Testis (tissue), 3 donors: ENCODE data around the gene CSF2RB. TPM values are rescaled to one million over a fixed set of nuclear protein-coding genes. Genes with fewer than 3 reads are reported as not detected.

Experiments used
- DNase-seq: peaks from one replicate; pipeline ENCODE4 v3.0.0-alpha.2; 2019
- H3K27ac ChIP-seq, 2 donors: fragments of 200-600 bp; sonication (generic); one replicate each; pipeline ENCODE4 v1.5.1; 2019
- H3K27me3 ChIP-seq: fragments of 200-600 bp; sonication (generic); one replicate; pipeline ENCODE4 v1.5.1; 2019
- H3K36me3 ChIP-seq: fragments of 200-600 bp; sonication (generic); one replicate; pipeline ENCODE4 v1.5.1; 2017; ENCODE audit warnings: low read depth; ENCODE audit errors: missing control alignments
- H3K4me1 ChIP-seq: fragments of 200-600 bp; sonication (generic); one replicate; pipeline ENCODE4 v1.5.1; 2019
- H3K4me3 ChIP-seq, 2 donors: fragments of 200-600 bp; sonication (generic); one replicate each; pipeline ENCODE4 v1.5.1; 2017 to 2019
- H3K9me3 ChIP-seq: fragments of 200-600 bp; sonication (generic); one replicate; pipeline ENCODE4 v1.5.1; 2017
- CTCF ChIP-seq, 3 experiments: fragments of 450-650 bp in 2 of 3; fragments of 200-600 bp in 1 of 3; sonication (generic) in 1 of 3; IDR thresholded peaks; one replicate each; pipeline ENCODE4 v1.5.1; 2016 to 2019; ENCODE audit warnings: antibody characterized with exemption in 3 of 3, mild to moderate bottlenecking in 2 of 3, moderate library complexity in 1 of 3
- POLR2A ChIP-seq: fragments of 450-650 bp; IDR thresholded peaks from one replicate; pipeline ENCODE4 v1.6.1; 2017; ENCODE audit warnings: antibody characterized with exemption, mild to moderate bottlenecking, moderate library complexity
- WGBS, 2 donors: methylation state at CpG; one replicate each; pipeline ENCODE4 v1.1.5; 2018; 5-methylcytosine and 5-hydroxymethylcytosine counted together
- intact Hi-C: fragments of 100-400 bp; cut with DNase I; formaldehyde crosslinking; loops from one replicate; pipeline ENCODE4 v1.15.1; 2023; ENCODE audit warnings: low total_unique reads
- polyA plus RNA-seq: library from polyadenylated mRNA; stranded (reverse); fragments of 350-450 nt; fragmentation: Illumina TruSeq; extraction: RNeasy Lipid Tissue Mini Kit (QIAGEN cat#74804); gene quantifications from one replicate; pipeline ENCODE4 v1.2.3, GENCODE V29; 2014; ENCODE audit warnings: low read depth, low replicate concordance; ENCODE audit not compliant: insufficient read depth
- total RNA-seq, 2 donors: library from RNA; depleted of rRNA; stranded (reverse); fragments of >200 nt; gene quantifications; one replicate each; pipeline ENCODE4 v1.2.3, GENCODE V29; 2016

The CSF2RB gene
- total and polyA plus RNA-seq, 3 donors from 2014 or later = 2.3 to 4.0 (median 2.6) TPM

DNA sequence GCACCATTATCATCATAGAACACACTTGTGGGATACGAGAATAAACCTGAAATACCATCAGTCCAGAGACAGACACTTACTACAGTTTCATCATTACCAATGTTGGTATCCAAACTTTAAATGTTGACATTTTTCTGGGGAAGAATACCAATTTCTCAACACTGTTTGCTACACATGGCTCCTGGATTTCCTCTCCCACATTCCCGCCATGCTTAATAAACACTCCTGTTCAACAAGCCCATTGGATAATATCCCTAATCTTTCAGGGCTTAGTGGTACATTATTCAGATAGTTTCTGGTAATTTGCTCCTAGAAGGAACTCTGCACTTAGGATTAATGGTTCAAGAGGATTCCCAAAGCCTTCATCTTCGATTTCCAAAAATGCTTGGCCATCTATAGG, 48.2 kb downstream of the CSF2RB start:
- no peak overlapping the region for H3K27ac ChIP-seq
- no peaks in the 10 kb centered on the region for H3K4me1 ChIP-seq
- H3K9me3 ChIP-seq = no peaks in the 10 kb centered on the region
- TF ChIP-seq POLR2A = no peak
- TF ChIP-seq CTCF (IDR thresholded peaks at IDR 0.05) = no peak
- no peak for DNase-seq
- 77 to 78% methylated on average over 3 of the region's 3 CpGs for WGBS, 2 donors
- H3K4me3 ChIP-seq = no peak overlapping the region
- no peaks in the 10 kb centered on the region for H3K27me3 ChIP-seq
- intact Hi-C loops = no loop called here
- H3K36me3 ChIP-seq = no peaks in the 10 kb centered on the region

DNA sequence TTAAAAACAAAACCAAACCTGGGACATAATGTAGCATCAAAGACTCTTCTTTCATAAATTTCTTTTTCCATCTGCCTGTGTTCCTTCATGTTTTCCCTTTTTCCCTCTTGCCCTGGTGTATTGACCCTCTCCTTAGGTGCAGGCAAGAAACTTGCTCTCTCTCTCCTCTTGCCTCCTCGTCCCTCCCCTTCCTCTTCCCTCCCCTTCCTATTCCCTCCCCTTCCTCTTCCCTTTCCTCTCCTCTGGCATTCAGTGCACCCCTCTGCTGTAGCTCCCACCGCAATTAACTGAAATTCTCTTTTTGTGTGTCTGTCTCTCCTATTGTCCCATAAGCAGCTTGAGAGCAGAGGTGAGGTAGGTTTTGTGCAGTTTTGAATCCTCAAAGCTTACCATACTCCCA, 49.9 kb downstream of the CSF2RB start:
- Histone ChIP-seq H3K4me3 (no peak overlapping the region), H3K36me3 (no peaks in the 10 kb centered on the region), H3K9me3 (no peaks in the 10 kb centered on the region), H3K4me1 (no peaks in the 10 kb centered on the region), H3K27me3 (no peaks in the 10 kb centered on the region), H3K27ac (no peak overlapping the region)
- 66 to 69% methylated on average over 2 of the region's 2 CpGs for WGBS, 2 donors
- TF ChIP-seq CTCF (IDR thresholded peaks at IDR 0.05) (no peak), POLR2A (no peak)
- DNase-seq = no peak
- intact Hi-C loops = no loop called here

GRCh38 chr22:36964106-36964505, 50.7 kb downstream of the CSF2RB start:
- H3K36me3 ChIP-seq = no peaks in the 10 kb centered on the region
- H3K4me1 ChIP-seq = no peaks in the 10 kb centered on the region
- H3K4me3 ChIP-seq = no peak overlapping the region
- H3K9me3 ChIP-seq = no peaks in the 10 kb centered on the region
- intact Hi-C loops = no loop called here
- no peak for DNase-seq
- H3K27ac ChIP-seq = no peak overlapping the region
- no peaks in the 10 kb centered on the region for H3K27me3 ChIP-seq
- no peak for TF ChIP-seq CTCF (IDR thresholded peaks at IDR 0.05)
- no peak for TF ChIP-seq POLR2A

- intact Hi-C loops = no loop called here
- 45 to 86% methylated on average over 2 of the region's 2 CpGs for WGBS, 2 donors
- Histone ChIP-seq H3K27ac (no peak overlapping the region), H3K4me1 (no peaks in the 10 kb centered on the region), H3K27me3 (no peaks in the 10 kb centered on the region), H3K9me3 (no peaks in the 10 kb centered on the region), H3K36me3 (no peaks in the 10 kb centered on the region), H3K4me3 (no peak overlapping the region)
- DNase-seq = no peak
- TF ChIP-seq CTCF (IDR thresholded peaks at IDR 0.05) (no peak), POLR2A (no peak)
Measured at GRCh38 chr22:36965696-36966095, 52.3 kb downstream of the CSF2RB start.

DNA sequence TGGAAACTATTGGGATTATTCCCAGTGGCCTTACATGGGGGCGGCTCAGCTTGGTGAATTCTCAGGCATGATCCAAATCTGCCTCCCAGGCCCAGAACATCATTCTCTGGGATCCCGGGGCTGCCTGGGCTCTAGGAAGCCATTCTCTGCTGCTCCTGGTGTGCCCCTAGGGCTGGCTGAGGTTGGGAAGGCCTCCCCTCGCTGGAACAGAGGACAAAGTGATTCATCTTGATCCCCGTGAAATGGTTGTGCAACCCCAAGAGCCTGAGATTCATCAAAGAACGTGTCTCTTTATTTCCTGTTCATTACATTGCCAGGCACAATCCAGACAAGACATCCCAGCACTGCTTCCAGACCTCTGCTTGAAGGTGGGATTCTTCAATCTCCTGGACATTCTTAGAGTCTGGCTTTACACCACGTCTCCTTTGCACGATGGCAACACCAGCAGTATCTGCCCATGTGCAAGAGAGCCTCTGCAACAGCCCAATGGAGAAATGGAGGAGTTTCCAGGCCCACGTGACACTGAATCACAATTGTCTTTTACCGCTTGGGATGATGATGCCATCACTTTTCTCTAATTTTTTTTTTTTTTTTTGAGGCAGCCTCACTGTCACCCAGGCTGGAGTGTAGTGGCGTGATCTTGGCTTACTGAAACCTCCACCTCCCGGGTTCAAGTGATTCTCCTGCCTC, 53.6 kb downstream of the CSF2RB start:
- no peak overlapping the region for H3K27ac ChIP-seq
- H3K4me1 ChIP-seq = no peaks in the 10 kb centered on the region
- WGBS, 2 donors = 90 to 91% methylated on average over 8 to 11 of the region's 11 CpGs
- no peak overlapping the region for H3K4me3 ChIP-seq
- intact Hi-C loops = no loop called here
- no peaks in the 10 kb centered on the region for H3K36me3 ChIP-seq
- no peak for TF ChIP-seq POLR2A
- no peak for TF ChIP-seq CTCF (IDR thresholded peaks at IDR 0.05)
- DNase-seq = no peak
- no peaks in the 10 kb centered on the region for H3K27me3 ChIP-seq
- H3K9me3 ChIP-seq = no peaks in the 10 kb centered on the region
